Mesenteric fat pad (tissue), 1 donor: ENCODE measurements around the gene ADARB1. TPM values are rescaled to one million over a fixed set of nuclear protein-coding genes. Genes with fewer than 3 reads are reported as not detected.

Source experiments
- DNase-seq: peaks from one replicate; pipeline ENCODE4 v3.0.0-alpha.2; 2020; ENCODE audit warnings: low spot score
- total RNA-seq: library from RNA; stranded (reverse); fragmentation: NEBNext Ultra II Directional; extraction: Animal tissue kit (Norgen Biotek cat#: 25700); gene quantifications from one replicate; pipeline ENCODE4 v1.2.1, GENCODE V29; 2021
- donor health status: DM: yes; HTN: yes; CAD: no.

ADARB1 gene
- total RNA-seq, 1 donor from 2014 or later = 39.6 TPM

GRCh38 chr21:45113543-45113942, 39.2 kb downstream of the ADARB1 start:
- DNase-seq = no peak

GRCh38 chr21:45114072-45114471, 39.7 kb downstream of the ADARB1 start:
- no peak for DNase-seq

GRCh38 chr21:45114475-45114874, 40.1 kb downstream of the ADARB1 start:
- DNase-seq = no peak

- no peak for DNase-seq
Observed at GRCh38 chr21:45115141-45115540, 40.8 kb downstream of the ADARB1 start.

GRCh38 chr21:45116066-45116465, 41.7 kb downstream of the ADARB1 start:
- DNase-seq = no peak

GRCh38 chr21:45117314-45117713, 42.9 kb downstream of the ADARB1 start:
- no peak for DNase-seq

GRCh38 chr21:45118099-45118498, 43.7 kb downstream of the ADARB1 start:
- DNase-seq = no peak

GRCh38 chr21:45119812-45120211, 45.4 kb downstream of the ADARB1 start:
- DNase-seq = no peak

GRCh38 chr21:45120975-45121374, 46.6 kb downstream of the ADARB1 start:
- no peak for DNase-seq

GRCh38 chr21:45122030-45122429, 47.6 kb downstream of the ADARB1 start:
- DNase-seq = no peak

GRCh38 chr21:45122432-45123132, 48.2 kb downstream of the ADARB1 start:
- DNase-seq = no peak

GRCh38 chr21:45123440-45123839, 49.1 kb downstream of the ADARB1 start:
- no peak for DNase-seq

GRCh38 chr21:45124596-45124995, 50.2 kb downstream of the ADARB1 start:
- DNase-seq = no peak

- DNase-seq = no peak
Observed at GRCh38 chr21:45125357-45125756, 51.0 kb downstream of the ADARB1 start.

GRCh38 chr21:45126204-45126626, 51.8 kb downstream of the ADARB1 start:
- no peak for DNase-seq

GRCh38 chr21:45126983-45127382, 52.6 kb downstream of the ADARB1 start:
- DNase-seq = no peak

GRCh38 chr21:45127937-45128336, 53.6 kb downstream of the ADARB1 start:
- DNase-seq = no peak

GRCh38 chr21:45128613-45129188, 54.3 kb downstream of the ADARB1 start:
- no peak for DNase-seq

GRCh38 chr21:45129189-45129923, 55.0 kb downstream of the ADARB1 start:
- no peak for DNase-seq

GRCh38 chr21:45130324-45130774, 56.0 kb downstream of the ADARB1 start:
- DNase-seq = no peak

- no peak for DNase-seq
Observed at GRCh38 chr21:45131537-45131999, 57.2 kb downstream of the ADARB1 start.
